ENCODE results near the gene ZNF335. TPM values are rescaled to one million over a fixed set of nuclear protein-coding genes. Genes with fewer than 3 reads are reported as not detected.

The ZNF335 gene
- total and polyA plus RNA-seq, 2 of the 13 experiments (the other 11 are each of a cell fraction or from before 2014, with no cell fraction given) = 9.7 to 13.7 TPM

DNA sequence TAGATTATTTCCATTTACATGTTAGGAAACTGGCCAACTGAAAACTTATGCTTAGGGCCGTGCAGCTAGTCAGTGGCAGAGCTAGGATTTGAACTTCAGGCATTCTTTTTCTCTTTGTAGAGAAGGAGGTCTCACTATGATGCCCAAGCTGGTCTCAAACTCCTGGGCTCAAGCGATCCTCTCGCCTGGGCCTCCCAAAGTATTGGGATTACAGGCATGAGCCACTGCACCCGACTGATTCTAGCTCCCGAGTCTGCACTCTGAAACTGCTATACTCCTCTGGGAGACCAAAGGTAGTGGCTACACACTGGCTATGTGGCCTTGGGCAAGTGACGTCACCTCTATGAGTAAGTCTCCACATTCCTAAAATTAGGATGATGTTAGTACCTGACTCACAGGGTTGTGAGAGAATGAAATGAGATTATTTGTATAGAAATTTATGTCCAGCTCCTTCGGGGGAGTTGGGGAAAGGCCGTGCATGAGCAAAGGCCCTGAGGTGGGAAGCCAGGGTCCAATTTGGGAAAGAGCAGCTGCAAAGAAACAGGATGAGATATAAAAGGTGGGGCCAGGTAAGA, 66.4 kb downstream of the ZNF335 start (continued):
- TF ChIP-seq, protein P1, sequence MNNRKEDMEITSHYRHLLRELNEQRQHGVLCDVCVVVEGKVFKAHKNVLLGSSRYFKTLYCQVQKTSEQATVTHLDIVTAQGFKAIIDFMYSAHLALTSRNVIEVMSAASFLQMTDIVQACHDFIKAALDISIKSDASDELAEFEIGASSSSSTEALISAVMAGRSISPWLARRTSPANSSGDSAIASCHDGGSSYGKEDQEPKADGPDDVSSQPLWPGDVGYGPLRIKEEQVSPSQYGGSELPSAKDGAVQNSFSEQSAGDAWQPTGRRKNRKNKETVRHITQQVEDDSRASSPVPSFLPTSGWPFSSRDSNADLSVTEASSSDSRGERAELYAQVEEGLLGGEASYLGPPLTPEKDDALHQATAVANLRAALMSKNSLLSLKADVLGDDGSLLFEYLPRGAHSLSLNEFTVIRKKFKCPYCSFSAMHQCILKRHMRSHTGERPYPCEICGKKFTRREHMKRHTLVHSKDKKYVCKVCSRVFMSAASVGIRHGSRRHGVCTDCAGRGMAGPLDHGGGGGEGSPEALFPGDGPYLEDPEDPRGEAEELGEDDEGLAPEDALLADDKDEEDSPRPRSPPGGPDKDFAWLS (CRISPR knock-in tag; IDR thresholded peaks at IDR 0.05; ENCODE audit: borderline replicate concordance) = no peak
- no peak for TF ChIP-seq ZNF503 (CRISPR knock-in tag; IDR thresholded peaks at IDR 0.05)
- TF ChIP-seq ZNF383 (CRISPR knock-in tag; IDR thresholded peaks at IDR 0.05; ENCODE audit: borderline replicate concordance) = no peak
- TF ChIP-seq MAFK (conservative IDR thresholded peaks at IDR 0.05 in 1 of 2, IDR thresholded peaks at IDR 0.05 in 1 of 2; ENCODE audit: low read length in 2 of 2) = no peak
- peak; percentile 24 for TF ChIP-seq TBL1XR1 (IDR thresholded peaks at IDR 0.05; ENCODE audit: borderline replicate concordance, low read length, partially characterized antibody)
- TF ChIP-seq TSC22D2 (CRISPR knock-in tag; IDR thresholded peaks at IDR 0.05; ENCODE audit: borderline replicate concordance) = no peak
- TF ChIP-seq, protein P2, sequence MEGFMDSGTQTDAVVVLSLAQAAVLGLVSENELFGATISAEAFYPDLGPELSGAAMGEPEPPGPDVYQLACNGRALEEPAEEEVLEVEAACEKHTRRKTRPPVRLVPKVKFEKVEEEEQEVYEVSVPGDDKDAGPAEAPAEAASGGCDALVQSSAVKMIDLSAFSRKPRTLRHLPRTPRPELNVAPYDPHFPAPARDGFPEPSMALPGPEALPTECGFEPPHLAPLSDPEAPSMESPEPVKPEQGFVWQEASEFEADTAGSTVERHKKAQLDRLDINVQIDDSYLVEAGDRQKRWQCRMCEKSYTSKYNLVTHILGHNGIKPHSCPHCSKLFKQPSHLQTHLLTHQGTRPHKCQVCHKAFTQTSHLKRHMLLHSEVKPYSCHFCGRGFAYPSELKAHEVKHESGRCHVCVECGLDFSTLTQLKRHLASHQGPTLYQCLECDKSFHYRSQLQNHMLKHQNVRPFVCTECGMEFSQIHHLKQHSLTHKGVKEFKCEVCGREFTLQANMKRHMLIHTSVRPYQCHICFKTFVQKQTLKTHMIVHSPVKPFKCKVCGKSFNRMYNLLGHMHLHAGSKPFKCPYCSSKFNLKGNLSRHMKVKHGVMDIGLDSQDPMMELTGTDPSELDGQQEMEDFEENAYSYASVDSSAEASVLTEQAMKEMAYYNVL (CRISPR knock-in tag; IDR thresholded peaks at IDR 0.05; ENCODE audit: borderline replicate concordance) = no peak
- TF ChIP-seq NFKB2 (CRISPR knock-in tag; IDR thresholded peaks at IDR 0.05; ENCODE audit: borderline replicate concordance) = no peak
- TF ChIP-seq ZFP41 (CRISPR knock-in tag; IDR thresholded peaks at IDR 0.05; ENCODE audit: borderline replicate concordance) = no peak
- TF ChIP-seq ZNF275 (CRISPR knock-in tag; IDR thresholded peaks at IDR 0.05; ENCODE audit: borderline replicate concordance) = no peak
- TF ChIP-seq SP5 (CRISPR knock-in tag; IDR thresholded peaks at IDR 0.05; ENCODE audit: borderline replicate concordance, low read depth) = no peak
- no peak for TF ChIP-seq MTA1 (CRISPR knock-in tag; IDR thresholded peaks at IDR 0.05; ENCODE audit: borderline replicate concordance)
- no peak for TF ChIP-seq RARA (CRISPR knock-in tag; IDR thresholded peaks at IDR 0.05)
- TF ChIP-seq, protein P3, sequence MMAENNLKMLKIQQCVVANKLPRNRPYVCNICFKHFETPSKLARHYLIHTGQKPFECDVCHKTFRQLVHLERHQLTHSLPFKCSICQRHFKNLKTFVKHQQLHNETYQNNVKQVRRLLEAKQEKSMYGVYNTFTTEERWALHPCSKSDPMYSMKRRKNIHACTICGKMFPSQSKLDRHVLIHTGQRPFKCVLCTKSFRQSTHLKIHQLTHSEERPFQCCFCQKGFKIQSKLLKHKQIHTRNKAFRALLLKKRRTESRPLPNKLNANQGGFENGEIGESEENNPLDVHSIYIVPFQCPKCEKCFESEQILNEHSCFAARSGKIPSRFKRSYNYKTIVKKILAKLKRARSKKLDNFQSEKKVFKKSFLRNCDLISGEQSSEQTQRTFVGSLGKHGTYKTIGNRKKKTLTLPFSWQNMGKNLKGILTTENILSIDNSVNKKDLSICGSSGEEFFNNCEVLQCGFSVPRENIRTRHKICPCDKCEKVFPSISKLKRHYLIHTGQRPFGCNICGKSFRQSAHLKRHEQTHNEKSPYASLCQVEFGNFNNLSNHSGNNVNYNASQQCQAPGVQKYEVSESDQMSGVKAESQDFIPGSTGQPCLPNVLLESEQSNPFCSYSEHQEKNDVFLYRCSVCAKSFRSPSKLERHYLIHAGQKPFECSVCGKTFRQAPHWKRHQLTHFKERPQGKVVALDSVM (CRISPR knock-in tag; IDR thresholded peaks at IDR 0.05) = peak; percentile 76
- no peak for TF ChIP-seq GTF3A (CRISPR knock-in tag; conservative IDR thresholded peaks at IDR 0.05)
- no peak for TF ChIP-seq ZNF235 (CRISPR knock-in tag; IDR thresholded peaks at IDR 0.05; ENCODE audit: borderline replicate concordance)
- no peak for TF ChIP-seq ZNF205 (CRISPR knock-in tag; IDR thresholded peaks at IDR 0.05)
- peak; percentile 64 for TF ChIP-seq HOXA3 (CRISPR knock-in tag; IDR thresholded peaks at IDR 0.05)
- no peak for TF ChIP-seq ZNF761 (CRISPR knock-in tag; conservative IDR thresholded peaks at IDR 0.05)
- TF ChIP-seq, protein P4, sequence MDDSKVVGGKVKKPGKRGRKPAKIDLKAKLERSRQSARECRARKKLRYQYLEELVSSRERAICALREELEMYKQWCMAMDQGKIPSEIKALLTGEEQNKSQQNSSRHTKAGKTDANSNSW (CRISPR knock-in tag; IDR thresholded peaks at IDR 0.05; ENCODE audit: borderline replicate concordance) = no peak

All from HepG2 (cell line).